ENCODE data around the gene FAM184A. TPM values are rescaled to one million over a fixed set of nuclear protein-coding genes. Genes with fewer than 3 reads are reported as not detected.

Gene FAM184A, protein sequence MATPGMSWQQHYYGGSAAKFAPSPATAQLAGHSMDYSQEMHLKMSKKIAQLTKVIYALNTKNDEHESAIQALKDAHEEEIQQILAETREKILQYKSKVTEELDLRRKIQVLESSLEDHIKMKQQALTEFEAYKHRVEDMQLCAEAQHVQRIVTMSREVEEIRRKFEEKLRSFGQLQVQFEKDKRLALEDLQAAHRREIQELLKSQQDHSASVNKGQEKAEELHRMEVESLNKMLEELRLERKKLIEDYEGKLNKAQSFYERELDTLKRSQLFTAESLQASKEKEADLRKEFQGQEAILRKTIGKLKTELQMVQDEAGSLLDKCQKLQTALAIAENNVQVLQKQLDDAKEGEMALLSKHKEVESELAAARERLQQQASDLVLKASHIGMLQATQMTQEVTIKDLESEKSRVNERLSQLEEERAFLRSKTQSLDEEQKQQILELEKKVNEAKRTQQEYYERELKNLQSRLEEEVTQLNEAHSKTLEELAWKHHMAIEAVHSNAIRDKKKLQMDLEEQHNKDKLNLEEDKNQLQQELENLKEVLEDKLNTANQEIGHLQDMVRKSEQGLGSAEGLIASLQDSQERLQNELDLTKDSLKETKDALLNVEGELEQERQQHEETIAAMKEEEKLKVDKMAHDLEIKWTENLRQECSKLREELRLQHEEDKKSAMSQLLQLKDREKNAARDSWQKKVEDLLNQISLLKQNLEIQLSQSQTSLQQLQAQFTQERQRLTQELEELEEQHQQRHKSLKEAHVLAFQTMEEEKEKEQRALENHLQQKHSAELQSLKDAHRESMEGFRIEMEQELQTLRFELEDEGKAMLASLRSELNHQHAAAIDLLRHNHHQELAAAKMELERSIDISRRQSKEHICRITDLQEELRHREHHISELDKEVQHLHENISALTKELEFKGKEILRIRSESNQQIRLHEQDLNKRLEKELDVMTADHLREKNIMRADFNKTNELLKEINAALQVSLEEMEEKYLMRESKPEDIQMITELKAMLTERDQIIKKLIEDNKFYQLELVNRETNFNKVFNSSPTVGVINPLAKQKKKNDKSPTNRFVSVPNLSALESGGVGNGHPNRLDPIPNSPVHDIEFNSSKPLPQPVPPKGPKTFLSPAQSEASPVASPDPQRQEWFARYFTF
- total RNA-seq = 1 to 10 TPM in 3 of 4 donors, under 1 TPM in 1; 0.19 to 6.8 (median 1.8) TPM

DNA sequence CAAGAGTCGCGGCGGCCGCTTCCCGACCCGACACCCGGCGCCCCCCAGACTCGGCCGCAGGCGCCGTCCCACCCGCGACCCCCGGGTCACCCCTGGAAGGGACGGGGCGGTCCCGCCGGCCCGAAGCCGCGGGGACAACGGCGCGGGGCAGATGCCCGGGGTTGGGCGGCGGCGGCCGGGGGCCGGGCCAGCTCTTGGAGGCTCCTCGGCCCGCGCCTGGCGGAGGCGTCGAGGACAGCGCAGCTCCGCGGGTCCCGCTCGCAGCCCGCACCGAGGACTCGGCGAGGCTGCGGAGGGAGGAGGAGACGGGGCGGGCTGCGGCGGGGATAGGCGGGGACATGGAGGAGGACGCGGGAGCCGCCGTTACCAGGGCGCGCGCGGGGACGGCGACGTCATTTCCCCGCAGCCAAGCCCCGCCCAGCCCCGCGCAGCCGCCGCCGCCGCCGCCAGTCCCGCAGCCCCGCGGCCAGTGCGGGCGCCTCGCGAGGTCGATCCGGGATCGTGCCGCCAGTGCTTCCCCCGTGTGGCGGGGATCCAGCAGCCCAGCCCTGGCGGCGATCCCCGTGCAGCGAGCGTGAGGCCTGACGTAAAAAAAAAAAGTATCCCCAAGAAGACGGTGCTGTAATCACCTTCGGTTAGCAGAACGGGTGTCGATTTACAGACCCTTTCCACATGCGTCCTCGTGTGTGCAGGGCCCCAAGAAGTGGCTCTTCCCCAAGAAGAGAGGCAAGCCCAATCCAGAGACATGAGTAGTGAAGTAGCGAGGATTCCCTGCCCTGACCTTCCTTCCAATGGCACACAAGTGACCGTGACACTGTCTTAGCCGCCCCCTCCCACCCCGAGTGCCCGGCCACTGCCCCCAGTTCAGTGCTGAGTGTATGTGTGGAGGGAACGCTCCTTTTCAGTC, at the start of gene FAM184A:
TSS of gene FAM184A (minus strand) at position 289 of the 907 bp plus-strand sequence. CDS start 365 bp downstream, outside the sequence.
- Histone ChIP-seq H3K27me3 (no peaks in the 10 kb centered on the region), H3K27ac (peak within 1 kb of the TSS; percentile 61), H3K4me3 (peak within 1 kb of the TSS; percentile 71), H3K4me1 (peaks cover 22% of the 10 kb centered on the region), H3K36me3 (no peaks in the 10 kb centered on the region), H3K9me3 (no peaks in the 10 kb centered on the region)
- WGBS = 0% methylated on average over 10 of the region's 103 CpGs
- no peak for TF ChIP-seq EP300 (IDR thresholded peaks at IDR 0.05)
- TF ChIP-seq, protein P1, sequence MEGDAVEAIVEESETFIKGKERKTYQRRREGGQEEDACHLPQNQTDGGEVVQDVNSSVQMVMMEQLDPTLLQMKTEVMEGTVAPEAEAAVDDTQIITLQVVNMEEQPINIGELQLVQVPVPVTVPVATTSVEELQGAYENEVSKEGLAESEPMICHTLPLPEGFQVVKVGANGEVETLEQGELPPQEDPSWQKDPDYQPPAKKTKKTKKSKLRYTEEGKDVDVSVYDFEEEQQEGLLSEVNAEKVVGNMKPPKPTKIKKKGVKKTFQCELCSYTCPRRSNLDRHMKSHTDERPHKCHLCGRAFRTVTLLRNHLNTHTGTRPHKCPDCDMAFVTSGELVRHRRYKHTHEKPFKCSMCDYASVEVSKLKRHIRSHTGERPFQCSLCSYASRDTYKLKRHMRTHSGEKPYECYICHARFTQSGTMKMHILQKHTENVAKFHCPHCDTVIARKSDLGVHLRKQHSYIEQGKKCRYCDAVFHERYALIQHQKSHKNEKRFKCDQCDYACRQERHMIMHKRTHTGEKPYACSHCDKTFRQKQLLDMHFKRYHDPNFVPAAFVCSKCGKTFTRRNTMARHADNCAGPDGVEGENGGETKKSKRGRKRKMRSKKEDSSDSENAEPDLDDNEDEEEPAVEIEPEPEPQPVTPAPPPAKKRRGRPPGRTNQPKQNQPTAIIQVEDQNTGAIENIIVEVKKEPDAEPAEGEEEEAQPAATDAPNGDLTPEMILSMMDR (IDR thresholded peaks at IDR 0.05) = peak in 1 of 2 donors; percentile 22
- TF ChIP-seq POLR2AphosphoS5 (IDR thresholded peaks at IDR 0.05) = no peak
- DNase-seq (ENCODE audit: low spot score in 2 of 2) = peak; percentile 78 to 86

DNA sequence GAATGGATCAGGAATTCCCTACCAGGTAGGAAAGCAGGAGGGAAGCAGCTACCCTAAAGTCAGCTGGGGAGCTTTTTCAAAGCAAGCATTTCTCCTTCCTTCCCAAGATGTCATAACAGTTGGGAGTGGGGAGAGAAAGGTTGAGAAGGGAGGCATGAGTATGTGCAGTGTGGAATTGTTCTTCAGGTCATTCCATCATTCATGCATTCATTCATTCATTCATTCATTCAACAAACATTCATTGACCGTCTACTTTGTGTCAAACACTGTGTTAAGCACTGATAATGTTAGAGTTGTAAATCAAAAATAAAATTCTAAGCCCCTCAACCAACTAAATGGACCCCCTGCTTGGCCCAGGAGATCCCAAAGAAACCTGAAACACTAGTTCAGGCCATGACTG, 49.2 kb upstream of the FAM184A start:
- Histone ChIP-seq H3K9me3 (no peaks in the 10 kb centered on the region), H3K4me3 (no peak overlapping the region), H3K27ac (no peak overlapping the region), H3K4me1 (peaks cover 20% of the 10 kb centered on the region), H3K36me3 (no peaks in the 10 kb centered on the region), H3K27me3 (no peaks in the 10 kb centered on the region)
- 92% methylated on average over 1 of the region's 1 CpG for WGBS
- DNase-seq (ENCODE audit: low spot score in 2 of 2) = no peak
- no peak for TF ChIP-seq EP300 (IDR thresholded peaks at IDR 0.05)
- no peak for TF ChIP-seq POLR2A (IDR thresholded peaks at IDR 0.05)
- TF ChIP-seq POLR2AphosphoS5 (IDR thresholded peaks at IDR 0.05) = no peak
- TF ChIP-seq, protein P1 (IDR thresholded peaks at IDR 0.05) = no peak

DNA sequence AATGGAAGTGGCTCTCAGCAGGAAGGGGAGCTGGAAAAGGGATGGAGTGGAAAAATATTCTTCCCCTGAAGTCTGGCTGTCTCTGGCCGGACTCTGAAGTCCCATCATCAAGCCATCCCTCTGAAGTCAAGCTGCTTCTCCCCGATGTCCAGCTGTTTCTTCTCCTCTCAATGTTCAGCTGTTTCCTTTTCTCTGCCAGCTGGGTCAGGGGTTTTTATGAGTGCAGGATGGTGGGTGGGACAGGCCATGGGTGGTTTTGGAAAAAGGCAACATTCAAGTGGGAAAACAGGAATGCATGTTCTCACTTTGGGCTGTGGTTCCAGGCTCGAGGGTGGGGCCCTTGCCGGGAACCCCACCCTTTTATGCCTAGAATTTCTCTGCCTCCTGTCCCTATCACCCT, 48.4 kb upstream of the FAM184A start:
- H3K36me3 ChIP-seq = no peaks in the 10 kb centered on the region
- TF ChIP-seq POLR2A (IDR thresholded peaks at IDR 0.05) (no peak), EP300 (IDR thresholded peaks at IDR 0.05) (no peak), POLR2AphosphoS5 (IDR thresholded peaks at IDR 0.05) (no peak)
- TF ChIP-seq, protein P1 (IDR thresholded peaks at IDR 0.05) = no peak
- H3K4me1 ChIP-seq = peaks cover 14% of the 10 kb centered on the region
- no peak overlapping the region for H3K4me3 ChIP-seq
- no peaks in the 10 kb centered on the region for H3K9me3 ChIP-seq
- 57% methylated on average over 4 of the region's 4 CpGs for WGBS
- no peak for DNase-seq (ENCODE audit: low spot score in 2 of 2)
- H3K27ac ChIP-seq = no peak overlapping the region
- no peaks in the 10 kb centered on the region for H3K27me3 ChIP-seq

DNA sequence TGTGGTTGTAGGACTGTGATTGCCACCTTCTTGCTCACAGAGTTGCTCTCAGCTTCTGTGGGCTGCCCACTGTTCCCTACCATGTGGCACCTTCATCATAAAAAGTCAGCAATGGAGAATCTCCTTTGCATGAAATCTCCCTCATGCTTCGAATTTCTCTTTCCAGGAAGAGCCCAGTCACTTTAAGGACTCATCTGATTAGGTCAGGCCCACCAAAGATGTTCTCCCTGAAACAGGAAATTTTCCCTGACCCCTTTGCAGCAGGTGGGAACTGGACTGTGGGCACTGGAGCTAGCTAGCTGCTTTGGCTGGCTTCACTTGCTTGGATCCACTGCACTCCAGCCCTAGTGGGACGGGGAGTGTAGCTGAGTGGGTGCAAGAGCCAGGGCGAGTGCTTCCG, 47.7 kb upstream of the FAM184A start:
- WGBS = 86% methylated on average over 2 of the region's 4 CpGs

More for the DNA sequence above, 47.7 kb upstream of the FAM184A start:
- no peaks in the 10 kb centered on the region for H3K36me3 ChIP-seq
- no peak overlapping the region for H3K4me3 ChIP-seq
- no peaks in the 10 kb centered on the region for H3K27me3 ChIP-seq
- DNase-seq (ENCODE audit: low spot score in 2 of 2) = no peak
- peaks cover 14% of the 10 kb centered on the region for H3K4me1 ChIP-seq
- H3K27ac ChIP-seq = no peak overlapping the region
- TF ChIP-seq EP300 (IDR thresholded peaks at IDR 0.05) (no peak), POLR2AphosphoS5 (IDR thresholded peaks at IDR 0.05) (no peak), POLR2A (IDR thresholded peaks at IDR 0.05) (no peak)
- TF ChIP-seq, protein P1 (IDR thresholded peaks at IDR 0.05) = no peak
- no peaks in the 10 kb centered on the region for H3K9me3 ChIP-seq

Measured in suprapubic skin (tissue), 4 donors.